Retina (tissue), 1 donor: ENCODE results near the gene AADAC.
"Not testable (repeated sequence)": the region's sequence is repeated elsewhere in the genome, so short reads cannot be mapped to it uniquely, and the experiment has no call there.

Source experiments
- DNase-seq: peaks from one replicate; pipeline ENCODE4 v3.0.0-alpha.2; 2016

AADAC gene

GRCh38 chr3:151859233-151859673 lies 45.3 kb downstream of the AADAC start:
- DNase-seq = no peak

- DNase-seq = no peak
Measured at GRCh38 chr3:151859905-151860304, 46.0 kb downstream of the AADAC start.

DNA sequence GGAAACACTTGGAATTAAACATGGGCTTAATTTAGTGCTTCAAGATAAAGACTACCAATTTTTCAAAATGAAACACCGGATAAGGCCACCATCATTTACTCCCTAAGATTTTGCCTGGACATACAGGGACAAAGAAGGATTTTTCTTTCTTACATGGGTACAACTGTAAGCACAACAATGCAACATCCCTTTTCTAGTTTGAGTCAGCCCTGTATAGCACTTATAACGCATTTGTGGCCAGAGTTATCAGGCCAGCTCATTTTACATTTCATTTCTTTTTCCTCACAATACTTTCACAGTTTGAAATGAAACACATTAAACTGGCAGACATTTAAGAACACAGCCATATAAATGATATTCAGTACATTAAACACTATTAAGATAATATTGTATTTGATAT lies 49.7 kb downstream of the AADAC start:
- no peak for DNase-seq

DNA sequence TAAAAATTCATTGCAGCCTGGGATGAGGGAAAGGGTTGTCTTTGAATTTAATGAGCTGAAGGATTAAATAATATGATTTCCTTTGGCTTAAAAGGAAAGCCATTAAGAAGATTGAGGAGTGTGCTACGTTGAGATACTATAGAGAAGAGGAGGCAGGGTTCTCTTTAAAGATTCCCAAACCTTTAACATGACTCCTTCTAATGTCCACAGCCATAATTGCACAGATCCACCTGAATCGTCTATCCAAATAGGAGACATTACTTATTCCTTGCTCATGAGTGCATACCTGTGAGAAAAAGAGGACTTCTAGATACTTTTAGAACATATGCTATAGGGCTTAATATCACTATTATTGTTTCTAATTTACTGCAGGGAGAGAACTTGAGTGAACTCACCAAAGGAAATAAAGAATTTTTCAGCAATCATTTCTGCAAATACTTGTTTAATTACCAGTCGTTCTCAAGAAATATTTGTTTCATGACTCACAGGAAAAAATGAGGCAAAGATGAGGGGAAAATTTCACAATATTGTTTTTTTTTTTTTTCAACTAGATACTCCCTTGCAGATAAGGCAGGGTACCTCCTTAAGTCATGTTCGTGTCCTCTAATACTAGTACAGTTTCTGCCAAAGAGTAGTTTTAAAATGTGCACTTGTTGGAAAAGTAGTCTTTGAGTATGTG lies 50.6 kb downstream of the AADAC start:
- DNase-seq = no peak

- DNase-seq = peak; percentile 14
Measured at GRCh38 chr3:151866711-151867410, 52.9 kb downstream of the AADAC start.

DNA sequence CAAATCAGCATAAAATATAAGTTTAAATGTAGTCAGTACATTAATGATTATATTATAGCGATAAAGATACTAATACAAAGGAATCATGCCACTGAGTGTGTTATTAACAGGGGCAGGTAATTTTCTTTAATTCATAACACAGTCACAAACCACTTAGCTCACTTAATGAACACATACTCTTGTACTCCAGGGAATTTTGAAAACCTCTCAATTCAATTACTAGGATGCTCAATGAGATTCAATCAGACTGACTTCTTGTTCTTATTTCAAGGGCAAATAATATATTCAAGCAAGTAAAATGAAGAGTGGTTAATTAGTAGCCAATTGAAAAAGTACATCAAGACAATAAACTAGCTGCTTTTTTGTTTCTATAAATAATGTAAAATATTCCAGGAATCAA lies 53.8 kb downstream of the AADAC start:
- no peak for DNase-seq

- DNase-seq = no peak
Measured at GRCh38 chr3:151869181-151869580, 55.3 kb downstream of the AADAC start.

- no peak for DNase-seq
Measured at GRCh38 chr3:151871639-151872468, 57.9 kb downstream of the AADAC start.

DNA sequence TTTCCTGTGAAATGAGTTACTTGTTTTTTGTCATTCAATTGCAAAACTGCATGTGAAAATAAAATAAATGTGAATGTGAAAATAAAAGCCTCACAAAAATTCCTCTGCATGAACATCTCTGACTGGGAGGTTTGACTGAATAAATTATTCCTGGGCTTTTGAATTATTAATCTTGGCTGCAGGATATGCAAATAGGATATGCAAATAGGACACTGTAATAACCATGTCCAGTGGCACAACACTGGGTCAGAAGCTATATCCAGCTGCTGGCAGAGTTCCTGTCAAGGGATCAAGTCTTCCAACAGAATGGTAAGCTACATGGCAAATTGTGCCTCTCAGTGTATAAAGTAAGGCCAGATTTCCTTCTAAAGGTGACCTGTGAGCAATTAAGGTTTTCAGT lies 59.5 kb downstream of the AADAC start, which contains the start of gene SUCNR1:
Gene SUCNR1 (plus strand): TSS at position 246 of the 400 bp plus-strand sequence. CDS start 6,250 bp downstream, outside the sequence.
- no peak for DNase-seq

DNA sequence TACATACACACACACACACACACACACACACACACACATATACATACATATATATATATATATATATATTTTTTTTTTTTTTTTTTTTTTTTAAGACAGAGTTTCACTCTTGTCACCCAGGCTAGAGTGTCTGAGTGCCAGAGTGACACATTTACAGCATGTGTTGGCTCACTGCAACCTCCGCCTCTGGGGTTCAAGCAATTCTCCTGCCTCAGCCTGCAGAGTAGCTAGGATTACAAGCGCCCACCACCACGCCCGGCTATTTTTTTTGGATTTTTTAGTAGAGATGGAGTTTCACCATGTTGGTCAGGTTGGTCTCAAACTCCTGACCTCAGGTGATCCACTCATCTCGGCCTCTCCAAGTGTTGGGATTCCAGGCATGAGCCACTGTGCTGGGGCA lies 60.2 kb downstream of the AADAC start:
- not testable (repeated sequence) for DNase-seq

DNA sequence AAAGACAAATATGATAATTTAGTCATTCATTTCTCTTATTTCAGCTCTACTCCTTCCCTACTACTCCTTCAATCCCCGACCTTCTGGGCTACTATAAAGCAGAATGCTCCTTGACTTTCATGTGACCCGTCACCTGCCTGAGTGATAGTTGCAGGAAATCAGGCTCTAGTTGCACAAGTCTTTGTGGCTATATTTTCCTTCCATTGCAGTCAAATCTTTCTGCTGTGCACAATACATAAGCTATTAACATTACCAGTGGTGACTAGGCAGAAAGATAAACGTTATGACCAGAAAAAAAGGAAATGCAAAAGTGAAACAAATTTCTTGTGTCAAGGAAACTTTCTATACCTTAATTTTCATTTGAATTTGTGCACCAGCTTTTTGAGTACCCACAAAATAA lies 61.8 kb downstream of the AADAC start:
- DNase-seq = no peak

GRCh38 chr3:151877269-151877668 lies 63.4 kb downstream of the AADAC start:
- no peak for DNase-seq
